ENCODE results near the gene YDJC. TPM values are rescaled to one million over a fixed set of nuclear protein-coding genes. Genes with fewer than 3 reads are reported as not detected.
"Not testable (repeated sequence)": the region's sequence is repeated elsewhere in the genome, so short reads cannot be mapped to it uniquely, and the experiment has no call there.

The YDJC gene
- polyA plus RNA-seq, 2 donors, result 28.5 to 31.4 TPM

DNA sequence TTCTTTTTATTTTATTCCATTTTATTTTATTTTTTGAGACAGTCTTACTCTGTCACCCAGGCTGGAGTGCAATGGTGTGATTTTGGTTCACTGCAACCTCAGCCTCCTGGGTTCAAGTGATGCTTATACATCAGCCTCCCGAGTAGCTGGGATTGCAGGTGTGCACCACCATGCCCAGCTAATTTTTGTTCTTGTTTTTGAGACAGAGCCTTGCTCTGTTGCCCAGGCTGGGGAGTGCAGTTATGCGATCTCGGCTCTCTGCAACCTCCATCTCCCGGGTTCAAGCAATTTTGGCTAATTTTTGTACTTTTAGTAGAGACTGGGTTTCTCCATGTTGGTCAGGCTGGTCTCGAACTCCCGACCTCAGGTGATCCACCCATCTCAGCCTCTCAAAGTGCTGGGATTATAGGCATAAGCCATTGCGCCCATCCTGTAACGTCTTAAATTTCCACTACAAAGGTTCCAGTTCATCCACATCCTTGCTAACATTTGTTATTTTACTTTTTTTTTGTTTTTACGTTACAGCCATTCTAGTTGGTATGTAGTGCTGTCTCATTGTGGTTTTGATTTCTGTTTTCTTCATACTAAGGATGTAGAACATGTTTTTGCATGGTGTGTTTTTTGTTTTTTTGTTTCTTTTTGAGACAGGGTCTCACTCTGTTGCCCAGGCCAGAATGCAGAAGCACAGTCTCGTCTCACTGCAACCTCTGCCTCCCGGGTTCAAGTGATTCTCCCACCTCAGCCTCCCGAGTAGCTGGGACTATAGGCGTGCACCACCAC lies 33.3 kb downstream of the YDJC start:
- WGBS, 2 donors, result 93 to 96% methylated on average over 13 of the region's 13 CpGs
- H3K9me3 ChIP-seq (ENCODE audit: control insufficient read depth in 2 of 2, insufficient read depth in 1 of 2, low read depth in 1 of 2, low read length in 1 of 2); H3K4me3 ChIP-seq (ENCODE audit: low read depth in 1 of 2, low read length in 2 of 2); H3K27ac ChIP-seq (ENCODE audit: low read depth in 2 of 2, low read length in 1 of 2); H3K27me3 ChIP-seq (ENCODE audit: control insufficient read depth in 1 of 2, insufficient read depth in 2 of 2, low read length in 2 of 2); H3K4me1 ChIP-seq (ENCODE audit: control insufficient read depth in 2 of 2, insufficient read depth in 2 of 2, low read length in 1 of 2): not testable (repeated sequence)
- H3K36me3 ChIP-seq (ENCODE audit: control insufficient read depth in 2 of 2, insufficient read depth in 2 of 2, low read length in 1 of 2), result peaks cover 20 to 31% of the 10 kb centered on the region in 2 donors

- Histone ChIP-seq H3K4me1 (ENCODE audit: control insufficient read depth in 2 of 2, insufficient read depth in 2 of 2, low read length in 1 of 2) (peaks cover 7 to 9% of the 10 kb centered on the region in 2 donors), H3K27me3 (ENCODE audit: control insufficient read depth in 1 of 2, insufficient read depth in 2 of 2, low read length in 2 of 2) (no peaks in the 10 kb centered on the region), H3K4me3 (ENCODE audit: low read depth in 1 of 2, low read length in 2 of 2) (no peak overlapping the region), H3K36me3 (ENCODE audit: control insufficient read depth in 2 of 2, insufficient read depth in 2 of 2, low read length in 1 of 2) (peaks cover 20 to 31% of the 10 kb centered on the region in 2 donors), H3K27ac (ENCODE audit: low read depth in 2 of 2, low read length in 1 of 2) (no peak overlapping the region), H3K9me3 (ENCODE audit: control insufficient read depth in 2 of 2, insufficient read depth in 1 of 2, low read depth in 1 of 2, low read length in 1 of 2) (no peaks in the 10 kb centered on the region)
- WGBS, 2 donors, result 76 to 79% methylated on average over 5 of the region's 5 CpGs
Observed at GRCh38 chr22:21594865-21595452, 34.9 kb downstream of the YDJC start.

DNA sequence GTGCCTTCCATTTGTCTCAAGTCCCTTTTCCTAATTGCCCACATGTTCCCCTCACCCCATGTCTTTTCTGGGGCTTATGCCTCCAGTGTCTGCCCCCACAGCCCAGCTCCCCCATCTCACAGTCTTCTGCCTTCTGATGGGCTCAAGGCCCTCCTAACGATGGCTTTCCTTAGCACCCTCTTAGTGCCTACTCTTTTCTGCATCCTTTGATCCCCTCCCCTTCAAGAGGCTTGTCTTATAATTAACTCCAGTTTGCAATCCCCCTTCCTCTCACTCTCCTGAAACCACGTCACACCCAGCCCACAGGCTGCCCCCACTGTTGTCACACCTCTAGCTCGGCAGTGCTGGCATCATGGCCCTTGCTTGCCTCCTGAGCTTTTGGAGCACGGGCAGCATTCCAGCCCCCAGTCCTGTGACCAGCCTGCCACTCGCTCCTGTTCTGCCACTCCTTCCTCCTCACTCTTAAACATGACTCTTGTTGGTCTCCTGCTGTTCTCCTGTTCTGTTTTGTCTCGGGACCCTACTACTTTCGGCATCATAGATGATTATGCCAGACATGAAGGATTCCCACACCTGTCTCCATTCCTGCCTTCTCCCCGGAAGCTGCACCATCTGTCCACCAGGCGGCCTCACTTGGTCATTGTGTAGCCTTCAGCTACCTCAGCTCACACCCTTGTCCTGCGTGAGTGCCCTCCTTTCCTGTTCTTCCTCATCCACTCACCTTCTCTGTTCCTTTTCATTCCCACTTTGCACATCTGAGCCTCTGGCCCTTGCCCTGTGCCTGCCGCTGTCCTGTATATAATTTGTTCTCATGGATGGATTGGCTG lies 36.2 kb downstream of the YDJC start:
- Histone ChIP-seq H3K27me3 (ENCODE audit: control insufficient read depth in 1 of 2, insufficient read depth in 2 of 2, low read length in 2 of 2) (no peaks in the 10 kb centered on the region), H3K4me1 (ENCODE audit: control insufficient read depth in 2 of 2, insufficient read depth in 2 of 2, low read length in 1 of 2) (peaks cover 7 to 9% of the 10 kb centered on the region in 2 donors), H3K36me3 (ENCODE audit: control insufficient read depth in 2 of 2, insufficient read depth in 2 of 2, low read length in 1 of 2) (peaks cover 20 to 29% of the 10 kb centered on the region in 2 donors), H3K27ac (ENCODE audit: low read depth in 2 of 2, low read length in 1 of 2) (no peak overlapping the region), H3K9me3 (ENCODE audit: control insufficient read depth in 2 of 2, insufficient read depth in 1 of 2, low read depth in 1 of 2, low read length in 1 of 2) (no peaks in the 10 kb centered on the region), H3K4me3 (ENCODE audit: low read depth in 1 of 2, low read length in 2 of 2) (no peak overlapping the region)
- 78 to 80% methylated on average over 11 of the region's 11 CpGs for WGBS, 2 donors

- 93 to 95% methylated on average over 3 of the region's 3 CpGs for WGBS, 2 donors
- Histone ChIP-seq H3K4me1 (ENCODE audit: control insufficient read depth in 2 of 2, insufficient read depth in 2 of 2, low read length in 1 of 2) (peaks cover 7 to 9% of the 10 kb centered on the region in 2 donors), H3K27ac (ENCODE audit: low read depth in 2 of 2, low read length in 1 of 2) (no peak overlapping the region), H3K27me3 (ENCODE audit: control insufficient read depth in 1 of 2, insufficient read depth in 2 of 2, low read length in 2 of 2) (no peaks in the 10 kb centered on the region), H3K9me3 (ENCODE audit: control insufficient read depth in 2 of 2, insufficient read depth in 1 of 2, low read depth in 1 of 2, low read length in 1 of 2) (no peaks in the 10 kb centered on the region), H3K4me3 (ENCODE audit: low read depth in 1 of 2, low read length in 2 of 2) (no peak overlapping the region), H3K36me3 (ENCODE audit: control insufficient read depth in 2 of 2, insufficient read depth in 2 of 2, low read length in 1 of 2) (peaks cover 20 to 29% of the 10 kb centered on the region in 2 donors)
Observed at GRCh38 chr22:21592422-21592821, 37.4 kb downstream of the YDJC start.

GRCh38 chr22:21591695-21592094 lies 38.1 kb downstream of the YDJC start:
- Histone ChIP-seq H3K27me3 (ENCODE audit: control insufficient read depth in 1 of 2, insufficient read depth in 2 of 2, low read length in 2 of 2) (no peaks in the 10 kb centered on the region), H3K4me1 (ENCODE audit: control insufficient read depth in 2 of 2, insufficient read depth in 2 of 2, low read length in 1 of 2) (peaks cover 7 to 9% of the 10 kb centered on the region in 2 donors), H3K9me3 (ENCODE audit: control insufficient read depth in 2 of 2, insufficient read depth in 1 of 2, low read depth in 1 of 2, low read length in 1 of 2) (no peaks in the 10 kb centered on the region), H3K4me3 (ENCODE audit: low read depth in 1 of 2, low read length in 2 of 2) (no peak overlapping the region), H3K27ac (ENCODE audit: low read depth in 2 of 2, low read length in 1 of 2) (no peak overlapping the region), H3K36me3 (ENCODE audit: control insufficient read depth in 2 of 2, insufficient read depth in 2 of 2, low read length in 1 of 2) (peaks cover 20 to 29% of the 10 kb centered on the region in 2 donors)
- WGBS, 2 donors, result 51 to 60% methylated on average over 9 of the region's 9 CpGs

DNA sequence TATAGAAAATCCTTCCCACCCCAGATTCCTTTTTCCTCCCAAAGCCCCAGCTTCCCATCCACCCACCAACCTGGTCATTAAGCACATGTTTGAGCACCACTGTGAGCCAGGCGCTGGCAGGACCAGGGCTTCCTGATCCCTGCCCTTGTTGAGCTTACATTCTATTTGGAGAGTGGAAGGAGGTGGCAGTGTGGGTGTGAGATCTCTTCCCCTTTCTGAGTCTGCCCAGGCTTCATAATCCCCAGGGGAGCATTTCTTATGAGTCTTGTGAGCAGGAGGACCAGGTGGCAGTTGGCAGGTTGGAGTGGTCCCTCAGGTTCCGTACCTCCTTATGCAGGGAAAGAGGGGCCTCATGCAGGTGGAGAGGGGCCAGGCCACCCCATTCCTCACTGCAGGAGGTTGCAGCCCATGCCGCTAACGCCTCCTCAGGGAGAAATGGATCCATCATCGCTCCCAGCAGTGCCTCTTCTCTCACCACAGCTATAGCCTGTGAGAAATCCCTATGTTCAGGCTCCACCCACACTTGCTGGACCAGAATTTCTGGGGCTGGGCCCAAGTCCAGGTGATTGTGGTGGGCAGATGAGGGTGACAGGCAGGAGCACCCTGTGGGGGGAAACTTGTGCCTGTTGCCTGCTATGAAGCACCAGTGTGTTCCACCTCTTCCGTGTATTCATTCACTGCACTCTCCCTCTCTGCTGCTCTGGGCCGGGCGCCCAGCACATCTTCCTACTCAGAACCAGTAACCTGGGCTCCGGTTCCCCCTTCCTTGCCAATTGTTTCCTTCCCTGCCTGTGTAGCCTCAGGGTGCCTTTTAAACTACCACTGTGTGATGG lies 38.8 kb downstream of the YDJC start:
- Histone ChIP-seq H3K27ac (ENCODE audit: low read depth in 2 of 2, low read length in 1 of 2) (peak overlapping the region in 1 of 2 donors; percentile 26), H3K4me3 (ENCODE audit: low read depth in 1 of 2, low read length in 2 of 2) (no peak overlapping the region), H3K27me3 (ENCODE audit: control insufficient read depth in 1 of 2, insufficient read depth in 2 of 2, low read length in 2 of 2) (no peaks in the 10 kb centered on the region), H3K36me3 (ENCODE audit: control insufficient read depth in 2 of 2, insufficient read depth in 2 of 2, low read length in 1 of 2) (peaks cover 20 to 26% of the 10 kb centered on the region in 2 donors), H3K4me1 (ENCODE audit: control insufficient read depth in 2 of 2, insufficient read depth in 2 of 2, low read length in 1 of 2) (peaks cover 7 to 9% of the 10 kb centered on the region in 2 donors), H3K9me3 (ENCODE audit: control insufficient read depth in 2 of 2, insufficient read depth in 1 of 2, low read depth in 1 of 2, low read length in 1 of 2) (no peaks in the 10 kb centered on the region)
- 66 to 67% methylated on average over 9 of the region's 9 CpGs for WGBS, 2 donors

- no peak overlapping the region for H3K27ac ChIP-seq (ENCODE audit: low read depth in 2 of 2, low read length in 1 of 2)
- no peaks in the 10 kb centered on the region for H3K27me3 ChIP-seq (ENCODE audit: control insufficient read depth in 1 of 2, insufficient read depth in 2 of 2, low read length in 2 of 2)
- no peak overlapping the region for H3K4me3 ChIP-seq (ENCODE audit: low read depth in 1 of 2, low read length in 2 of 2)
- H3K4me1 ChIP-seq (ENCODE audit: control insufficient read depth in 2 of 2, insufficient read depth in 2 of 2, low read length in 1 of 2), result peaks cover 7 to 9% of the 10 kb centered on the region in 2 donors
- no peaks in the 10 kb centered on the region for H3K9me3 ChIP-seq (ENCODE audit: control insufficient read depth in 2 of 2, insufficient read depth in 1 of 2, low read depth in 1 of 2, low read length in 1 of 2)
- H3K36me3 ChIP-seq (ENCODE audit: control insufficient read depth in 2 of 2, insufficient read depth in 2 of 2, low read length in 1 of 2), result peaks cover 11 to 19% of the 10 kb centered on the region in 2 donors
- WGBS, 2 donors, result 88 to 90% methylated on average over 8 of the region's 8 CpGs
Observed at GRCh38 chr22:21589396-21589795, 40.4 kb downstream of the YDJC start.

- peaks cover 11 to 15% of the 10 kb centered on the region in 2 donors for H3K4me1 ChIP-seq (ENCODE audit: control insufficient read depth in 2 of 2, insufficient read depth in 2 of 2, low read length in 1 of 2)
- H3K27ac ChIP-seq (ENCODE audit: low read depth in 2 of 2, low read length in 1 of 2), result no peak overlapping the region
- H3K36me3 ChIP-seq (ENCODE audit: control insufficient read depth in 2 of 2, insufficient read depth in 2 of 2, low read length in 1 of 2), result peaks cover 0 to 7% of the 10 kb centered on the region in 2 donors
- H3K27me3 ChIP-seq (ENCODE audit: control insufficient read depth in 1 of 2, insufficient read depth in 2 of 2, low read length in 2 of 2), result no peaks in the 10 kb centered on the region
- no peaks in the 10 kb centered on the region for H3K9me3 ChIP-seq (ENCODE audit: control insufficient read depth in 2 of 2, insufficient read depth in 1 of 2, low read depth in 1 of 2, low read length in 1 of 2)
- WGBS, 2 donors, result 58 to 67% methylated on average over 4 of the region's 4 CpGs
- no peak overlapping the region for H3K4me3 ChIP-seq (ENCODE audit: low read depth in 1 of 2, low read length in 2 of 2)
Observed at GRCh38 chr22:21587803-21588611, 41.8 kb downstream of the YDJC start.

All from esophagus (tissue), 2 donors.